ENCODE results near the gene MCRIP1. TPM values are rescaled to one million over a fixed set of nuclear protein-coding genes. Genes with fewer than 3 reads are reported as not detected.
A peak's percentile ranks its signal among the peaks of the same experiment; 100 is the strongest.

MCRIP1 gene
- total and polyA plus RNA-seq, 2 of the 8 experiments (the other 6 are each of a cell fraction or from before 2014, with no cell fraction given) = 103 to 151 TPM

DNA sequence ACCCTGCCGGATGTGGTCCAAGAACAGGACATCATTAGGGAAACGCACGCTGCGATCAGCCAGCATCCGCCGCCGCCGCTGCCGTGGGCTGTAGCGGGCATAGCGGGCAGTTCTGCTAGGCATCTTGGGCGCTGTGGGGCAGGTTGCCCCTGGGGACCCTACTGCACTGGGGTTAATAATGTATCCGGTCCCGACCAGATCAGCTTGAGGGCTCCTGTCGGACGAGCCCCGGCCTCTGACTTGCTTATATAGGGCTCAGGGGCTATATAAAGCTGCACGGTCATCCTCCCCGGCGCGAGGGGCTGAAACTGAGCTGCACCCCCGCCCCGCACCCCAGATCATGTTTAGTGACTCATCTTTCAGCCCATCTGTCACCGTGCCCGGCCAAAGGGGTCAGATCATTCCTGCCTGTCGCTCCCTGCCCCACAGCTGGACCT lies 1.8 kb upstream of the MCRIP1 start, which contains the start of gene PPP1R27:
Gene PPP1R27 (minus strand): TSS at position 220 of the 437 bp plus-strand sequence. CDS start 97 bp downstream, at position 123.
- Histone ChIP-seq H3K56ac (replicated peaks; ENCODE audit: insufficient read length, low read depth, low read length) (no peak within 1 kb of the TSS), H2AK5ac (ENCODE audit: low read depth, low read length) (peak within 1 kb of the TSS; percentile 75; the same call in 1 of the 2 replicates), H2BK15ac (ENCODE audit: low read length) (0 out of 2 replicates have a peak within 1 kb of the TSS, but pooled peaks have one; percentile 88), H3K79me2 (ENCODE audit: control insufficient read depth in 1 of 2, insufficient read depth in 2 of 2, low read length in 2 of 2) (peaks cover 0 to 15% of the 10 kb centered on the region in 2 experiments; a peak in 1 of 4 replicates), H3K9ac (replicated peaks in 1 of 4; ENCODE audit: extremely low read depth in 1 of 4, low read depth in 3 of 4, low read length in 3 of 4) (peak within 1 kb of the TSS in 3 of 4 experiments; percentile 80 to 93 (median 89); a peak in 5 of 7 replicates), H3K27me3 (replicated peaks in 1 of 4; ENCODE audit: control insufficient read depth in 3 of 4, extremely low read depth in 1 of 4, insufficient read depth in 3 of 4, low read length in 3 of 4) (0 out of 7 replicates have a peak, but pooled peaks cover 0 to 2% (median 0%) of the 10 kb centered on the region in 4 experiments), H3K23me2 (ENCODE audit: low read depth, low read length) (peaks cover 8% of the 10 kb centered on the region), H2BK5ac (ENCODE audit: low read depth, low read length) (no peak within 1 kb of the TSS; the same call in 1 of the 2 replicates), H2BK120ac (replicated peaks; ENCODE audit: low read depth, low read length) (no peak within 1 kb of the TSS), H3K9me3 (ENCODE audit: insufficient read depth in 2 of 2, low read depth in 1 of 2, low read length in 1 of 2) (no peaks in the 10 kb centered on the region), H4K91ac (replicated peaks; ENCODE audit: insufficient read length, low read length) (no peak within 1 kb of the TSS), H4K5ac (ENCODE audit: insufficient read length, low read depth, low read length) (peak within 1 kb of the TSS; percentile 83), H3K23ac (ENCODE audit: insufficient read length) (no peak within 1 kb of the TSS), H2AFZ (ENCODE audit: low read length) (no peak within 1 kb of the TSS), H3K18ac (ENCODE audit: extremely low read depth, low read length) (peak within 1 kb of the TSS; percentile 71; the same call in 1 of the 2 replicates), H3K4me2 (ENCODE audit: insufficient read depth in 1 of 2, low read depth in 2 of 2, low read length in 2 of 2) (peak within 1 kb of the TSS; percentile 94 to 95), H3K14ac (ENCODE audit: insufficient read length) (no peak within 1 kb of the TSS), H4K8ac (ENCODE audit: extremely low read depth, insufficient read depth, low read length) (no peak within 1 kb of the TSS; the same call in 1 of the 2 replicates), H3K4me3 (ENCODE audit: extremely low read depth in 1 of 4, insufficient read depth in 2 of 4, low read depth in 3 of 4, low read length in 4 of 4) (peak within 1 kb of the TSS; percentile 81 to 88 (median 85)), H3K79me1 (ENCODE audit: low read depth, low read length) (peaks cover 10% of the 10 kb centered on the region; the same call in 1 of the 2 replicates), H3K4ac (replicated peaks; ENCODE audit: insufficient read length, low read depth, low read length) (peak within 1 kb of the TSS; percentile 90), H2BK20ac (ENCODE audit: low read length) (no peak within 1 kb of the TSS), H2BK12ac (ENCODE audit: low read depth, low read length) (no peak within 1 kb of the TSS), H3K36me3 (ENCODE audit: control insufficient read depth in 2 of 4, insufficient read depth in 4 of 4, low read length in 3 of 4) (no peaks in the 10 kb centered on the region), H3K27ac (ENCODE audit: low read depth, low read length) (0 out of 2 replicates have a peak within 1 kb of the TSS, but pooled peaks have one; percentile 83), H4K20me1 (replicated peaks in 1 of 2; ENCODE audit: control insufficient read depth in 1 of 2, insufficient read depth in 2 of 2, low read length in 2 of 2) (peaks cover 0 to 9% of the 10 kb centered on the region in 2 experiments), H3K4me1 (replicated peaks in 1 of 4; ENCODE audit: control insufficient read depth in 3 of 4, insufficient read depth in 4 of 4, low read length in 3 of 4) (peaks cover 0 to 15% (median 8%) of the 10 kb centered on the region in 4 experiments; a peak in 4 of 7 replicates)
- CTCF ChIA-PET (ENCODE audit: partially characterized antibody) = interaction anchor here (1.1 to 2.5 kb wide), 4 partner anchors 13 to 167 kb away, joined by 4 to 10 read pairs (median 5); no protein-coding TSS in a partner anchor
- WGBS, 2 experiments (ENCODE audit: extremely low coverage in 1 of 2, insufficient coverage in 1 of 2, insufficient read length in 1 of 2, insufficient replicate concordance in 2 of 2, low coverage in 1 of 2, low lambda C conversion rate in 2 of 2, missing lambda C conversion rate in 1 of 2) = 97% methylated on average over 25 of the region's 26 CpGs; no CpG with 5 or more reads in 1 of the 2 experiments
- POLR2A ChIA-PET (ENCODE audit: partially characterized antibody) = interaction anchor here (1.2 to 5.0 kb wide), 6 partner anchors 9 to 105 kb away, joined by 4 to 37 read pairs (median 8); no protein-coding TSS in a partner anchor
- TF ChIP-seq POU5F1 (IDR thresholded peaks at IDR 0.05; ENCODE audit: low read depth, low read length) = no peak
- no peak for TF ChIP-seq BCL11A (IDR thresholded peaks at IDR 0.05; ENCODE audit: low read depth in 2 of 2, low read length in 2 of 2)
- TF ChIP-seq SP2 (IDR thresholded peaks at IDR 0.05; ENCODE audit: low read length) = no peak
- TF ChIP-seq RXRA (IDR thresholded peaks at IDR 0.05; ENCODE audit: insufficient read depth, low read depth, low read length) = no peak
- TF ChIP-seq, protein P1, sequence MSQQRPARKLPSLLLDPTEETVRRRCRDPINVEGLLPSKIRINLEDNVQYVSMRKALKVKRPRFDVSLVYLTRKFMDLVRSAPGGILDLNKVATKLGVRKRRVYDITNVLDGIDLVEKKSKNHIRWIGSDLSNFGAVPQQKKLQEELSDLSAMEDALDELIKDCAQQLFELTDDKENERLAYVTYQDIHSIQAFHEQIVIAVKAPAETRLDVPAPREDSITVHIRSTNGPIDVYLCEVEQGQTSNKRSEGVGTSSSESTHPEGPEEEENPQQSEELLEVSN (IDR thresholded peaks at IDR 0.05) = no peak
- TF ChIP-seq EZH2 (IDR thresholded peaks at IDR 0.05; ENCODE audit: low read depth, low read length, severe bottlenecking) = no peak
- no peak for TF ChIP-seq HDAC2 (IDR thresholded peaks at IDR 0.05; ENCODE audit: borderline replicate concordance in 1 of 2, low read depth in 2 of 2, low read length in 2 of 2)
- TF ChIP-seq MAFK (IDR thresholded peaks at IDR 0.05; ENCODE audit: low read depth, low read length) = no peak
- TF ChIP-seq CBX8 (IDR thresholded peaks at IDR 0.05; ENCODE audit: borderline replicate concordance, low read depth, low read length) = no peak
- DNase-seq (ENCODE audit: low read depth in 1 of 2, low spot score in 2 of 2) = no peak
- no peak for FAIRE-seq

Data from H1 (cell line).